Measurements from ENCODE around the gene SERINC3.

DNA sequence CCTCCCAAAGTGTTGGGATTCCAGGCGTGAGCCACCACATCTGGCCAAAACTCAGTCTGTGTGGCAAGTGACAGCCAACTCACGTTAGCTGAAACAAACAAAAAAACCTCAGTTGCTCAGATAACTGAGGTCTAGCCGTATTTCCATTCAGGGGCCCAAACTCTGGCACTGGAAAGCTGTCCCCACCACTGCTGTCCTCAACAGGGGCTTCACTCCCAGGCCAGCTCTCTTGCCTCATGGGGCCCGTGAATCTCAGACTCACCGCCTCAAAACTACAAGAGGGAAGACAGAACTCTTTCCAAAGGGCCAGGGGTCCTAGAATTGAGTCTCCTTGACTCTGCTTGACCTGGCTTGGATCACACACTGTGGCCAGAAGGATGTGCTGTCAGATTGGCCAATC is 38.8 kb downstream of the SERINC3 start:
- TF ChIP-seq, protein P1, sequence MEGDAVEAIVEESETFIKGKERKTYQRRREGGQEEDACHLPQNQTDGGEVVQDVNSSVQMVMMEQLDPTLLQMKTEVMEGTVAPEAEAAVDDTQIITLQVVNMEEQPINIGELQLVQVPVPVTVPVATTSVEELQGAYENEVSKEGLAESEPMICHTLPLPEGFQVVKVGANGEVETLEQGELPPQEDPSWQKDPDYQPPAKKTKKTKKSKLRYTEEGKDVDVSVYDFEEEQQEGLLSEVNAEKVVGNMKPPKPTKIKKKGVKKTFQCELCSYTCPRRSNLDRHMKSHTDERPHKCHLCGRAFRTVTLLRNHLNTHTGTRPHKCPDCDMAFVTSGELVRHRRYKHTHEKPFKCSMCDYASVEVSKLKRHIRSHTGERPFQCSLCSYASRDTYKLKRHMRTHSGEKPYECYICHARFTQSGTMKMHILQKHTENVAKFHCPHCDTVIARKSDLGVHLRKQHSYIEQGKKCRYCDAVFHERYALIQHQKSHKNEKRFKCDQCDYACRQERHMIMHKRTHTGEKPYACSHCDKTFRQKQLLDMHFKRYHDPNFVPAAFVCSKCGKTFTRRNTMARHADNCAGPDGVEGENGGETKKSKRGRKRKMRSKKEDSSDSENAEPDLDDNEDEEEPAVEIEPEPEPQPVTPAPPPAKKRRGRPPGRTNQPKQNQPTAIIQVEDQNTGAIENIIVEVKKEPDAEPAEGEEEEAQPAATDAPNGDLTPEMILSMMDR (IDR thresholded peaks at IDR 0.05) = no peak
- no peak for TF ChIP-seq POLR2A (IDR thresholded peaks at IDR 0.05)

All from adrenal gland (tissue), 5 donors.